Transverse colon (tissue), 3 donors: ENCODE data around the gene KCNT1.

Experiments
- CTCF ChIP-seq, 5 experiments: fragments of 200-600 bp in 3 of 5; fragments of 450-650 bp in 2 of 5; sonication (generic) in 3 of 5; IDR thresholded peaks; 1 replicate in 2 of 5; 2 replicates in 3 of 5; pipeline ENCODE4 v1.5.1; 2016 to 2017; ENCODE audit warnings: antibody characterized with exemption in 5 of 5, inconsistent platforms in 3 of 5, mild to moderate bottlenecking in 2 of 5, moderate library complexity in 1 of 5
- POLR2A ChIP-seq: fragments of 450-650 bp; IDR thresholded peaks from one replicate; pipeline ENCODE4 v1.6.1; 2016; ENCODE audit warnings: antibody characterized with exemption, mild to moderate bottlenecking, moderate library complexity

GRCh38 chr9:135770203-135770535, 68.2 kb downstream of the KCNT1 start:
- TF ChIP-seq CTCF (IDR thresholded peaks at IDR 0.05) = no peak
- no peak for TF ChIP-seq POLR2A
